ENCODE results near the gene ATP2B3.
A peak's percentile ranks its signal among the peaks of the same experiment; 100 is the strongest.

ATP2B3 gene

GRCh38 chrX:153517423-153517822, at the start of gene ATP2B3:
Gene ATP2B3 (plus strand): TSS chrX:153517642. CDS start chrX:153536248, 18,606 bp downstream.
- no peak for DNase-seq

GRCh38 chrX:153468008-153468580, 49.3 kb upstream of the ATP2B3 start:
- no peak for DNase-seq

- peak; percentile 31 for DNase-seq
Measured at GRCh38 chrX:153469811-153470410, 47.5 kb upstream of the ATP2B3 start.

GRCh38 chrX:153470411-153471363, 46.8 kb upstream of the ATP2B3 start, which contains the start of gene HAUS7:
Gene HAUS7 (minus strand): TSS chrX:153470576. CDS start chrX:153470557, 19 bp downstream.
- peak; percentile 87 for DNase-seq

GRCh38 chrX:153471663-153472280, 45.7 kb upstream of the ATP2B3 start:
- DNase-seq = no peak

- DNase-seq = no peak
Measured at GRCh38 chrX:153473126-153473525, 44.3 kb upstream of the ATP2B3 start.

- no peak for DNase-seq
Measured at GRCh38 chrX:153474266-153474665, 43.2 kb upstream of the ATP2B3 start.

GRCh38 chrX:153474718-153475117, 42.7 kb upstream of the ATP2B3 start:
- peak; percentile 65 for DNase-seq

GRCh38 chrX:153475271-153475670, 42.2 kb upstream of the ATP2B3 start:
- no peak for DNase-seq

- DNase-seq = no peak
Measured at GRCh38 chrX:153475751-153476281, 41.6 kb upstream of the ATP2B3 start.

- peak; percentile 68 for DNase-seq
Measured at GRCh38 chrX:153476666-153477363, 40.6 kb upstream of the ATP2B3 start.

GRCh38 chrX:153477364-153477857, 40.0 kb upstream of the ATP2B3 start:
- DNase-seq = peak; percentile 13

- no peak for DNase-seq
Measured at GRCh38 chrX:153477901-153478300, 39.5 kb upstream of the ATP2B3 start.

- no peak for DNase-seq
Measured at GRCh38 chrX:153478746-153479145, 38.7 kb upstream of the ATP2B3 start.

GRCh38 chrX:153481043-153481442, 36.4 kb upstream of the ATP2B3 start:
- DNase-seq = no peak

- DNase-seq = no peak
Measured at GRCh38 chrX:153482376-153483015, 34.9 kb upstream of the ATP2B3 start.

- DNase-seq = no peak
Measured at GRCh38 chrX:153485396-153486080, 31.9 kb upstream of the ATP2B3 start.

GRCh38 chrX:153486171-153486570, 31.3 kb upstream of the ATP2B3 start:
- DNase-seq = no peak

GRCh38 chrX:153487590-153488071, 29.8 kb upstream of the ATP2B3 start:
- DNase-seq = no peak

GRCh38 chrX:153488231-153488914, 29.1 kb upstream of the ATP2B3 start:
- peak; percentile 56 for DNase-seq

Data from EL (cell line).